ENCODE data around the gene OSER1.
"Not testable (repeated sequence)": the region's sequence is repeated elsewhere in the genome, so short reads cannot be mapped to it uniquely, and the experiment has no call there.

The OSER1 gene

DNA sequence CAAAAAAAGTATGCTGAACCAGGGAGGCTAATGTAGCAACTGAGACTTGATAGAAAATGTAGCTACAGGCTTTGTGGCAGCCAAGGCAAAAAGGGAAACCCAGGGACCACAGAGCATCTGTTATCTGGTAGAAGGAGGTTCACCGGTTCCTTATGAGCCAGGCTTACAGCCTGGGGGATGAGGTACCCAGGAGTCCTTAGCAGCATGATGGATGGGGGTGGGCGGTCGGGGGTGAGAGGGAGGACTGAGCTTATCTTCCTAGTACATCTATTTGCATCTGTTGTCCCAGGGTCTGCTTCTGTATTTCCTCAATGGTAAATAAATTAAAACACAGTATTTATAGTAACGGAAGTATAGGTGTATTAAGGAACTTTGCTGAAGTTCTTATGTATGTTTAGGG lies 35.4 kb upstream of the OSER1 start:
- peaks cover 7% of the 10 kb centered on the region for H3K4me1 ChIP-seq (ENCODE audit: control insufficient read depth, insufficient read depth, low read length, poor library complexity, severe bottlenecking)
- H3K27ac ChIP-seq (ENCODE audit: insufficient read depth, low read length, poor library complexity, severe bottlenecking): no peak overlapping the region
- no peak for DNase-seq
- no peaks in the 10 kb centered on the region for H3K27me3 ChIP-seq (replicated peaks; ENCODE audit: control insufficient read depth, insufficient read depth, low read length, poor library complexity, severe bottlenecking)
- no peak overlapping the region for H3K4me3 ChIP-seq (ENCODE audit: insufficient read depth, low read depth, low read length, poor library complexity, severe bottlenecking)
- H3K36me3 ChIP-seq (ENCODE audit: control insufficient read depth, insufficient read depth, low read length): no peaks in the 10 kb centered on the region
- no peaks in the 10 kb centered on the region for H3K9me3 ChIP-seq (ENCODE audit: control insufficient read depth, low read length)

GRCh38 chr20:44241796-44242195 lies 31.2 kb upstream of the OSER1 start:
- Histone ChIP-seq H3K36me3 (ENCODE audit: control insufficient read depth, insufficient read depth, low read length) (no peaks in the 10 kb centered on the region), H3K27ac (ENCODE audit: insufficient read depth, low read length, poor library complexity, severe bottlenecking) (no peak overlapping the region), H3K4me3 (ENCODE audit: insufficient read depth, low read depth, low read length, poor library complexity, severe bottlenecking) (no peak overlapping the region), H3K4me1 (ENCODE audit: control insufficient read depth, insufficient read depth, low read length, poor library complexity, severe bottlenecking) (no peaks in the 10 kb centered on the region), H3K27me3 (replicated peaks; ENCODE audit: control insufficient read depth, insufficient read depth, low read length, poor library complexity, severe bottlenecking) (no peaks in the 10 kb centered on the region), H3K9me3 (ENCODE audit: control insufficient read depth, low read length) (no peaks in the 10 kb centered on the region)
- DNase-seq: no peak

GRCh38 chr20:44236840-44237239 lies 26.3 kb upstream of the OSER1 start:
- not testable (repeated sequence) for DNase-seq; H3K27me3 ChIP-seq (replicated peaks; ENCODE audit: control insufficient read depth, insufficient read depth, low read length, poor library complexity, severe bottlenecking); H3K9me3 ChIP-seq (ENCODE audit: control insufficient read depth, low read length); H3K4me1 ChIP-seq (ENCODE audit: control insufficient read depth, insufficient read depth, low read length, poor library complexity, severe bottlenecking); H3K36me3 ChIP-seq (ENCODE audit: control insufficient read depth, insufficient read depth, low read length); H3K4me3 ChIP-seq (ENCODE audit: insufficient read depth, low read depth, low read length, poor library complexity, severe bottlenecking); H3K27ac ChIP-seq (ENCODE audit: insufficient read depth, low read length, poor library complexity, severe bottlenecking)

DNA sequence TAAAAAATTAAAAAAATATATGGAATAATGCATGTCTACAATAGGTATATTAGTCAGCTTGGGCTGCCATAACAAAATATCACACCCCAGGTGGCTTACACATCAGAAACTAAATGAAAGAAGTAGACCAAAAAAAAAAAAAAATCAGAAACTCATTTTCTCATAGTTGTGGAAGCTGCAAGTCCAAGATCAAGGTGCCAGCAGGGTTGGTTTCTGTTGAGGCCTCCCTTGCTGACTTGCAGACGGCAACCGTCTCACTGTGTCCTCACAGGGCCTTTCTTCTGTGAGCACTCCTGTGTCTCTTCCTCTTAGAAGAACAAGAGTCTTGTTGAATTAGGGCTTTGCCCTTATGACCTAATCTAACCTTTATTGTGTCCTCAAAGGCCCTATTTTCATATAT lies 25.1 kb upstream of the OSER1 start:
- no peaks in the 10 kb centered on the region for H3K9me3 ChIP-seq (ENCODE audit: control insufficient read depth, low read length)
- no peak overlapping the region for H3K27ac ChIP-seq (ENCODE audit: insufficient read depth, low read length, poor library complexity, severe bottlenecking)
- DNase-seq: no peak
- H3K36me3 ChIP-seq (ENCODE audit: control insufficient read depth, insufficient read depth, low read length): no peaks in the 10 kb centered on the region
- no peaks in the 10 kb centered on the region for H3K27me3 ChIP-seq (replicated peaks; ENCODE audit: control insufficient read depth, insufficient read depth, low read length, poor library complexity, severe bottlenecking)
- no peak overlapping the region for H3K4me3 ChIP-seq (ENCODE audit: insufficient read depth, low read depth, low read length, poor library complexity, severe bottlenecking)
- no peaks in the 10 kb centered on the region for H3K4me1 ChIP-seq (ENCODE audit: control insufficient read depth, insufficient read depth, low read length, poor library complexity, severe bottlenecking)

GRCh38 chr20:44234566-44235317 lies 24.2 kb upstream of the OSER1 start:
- Histone ChIP-seq H3K27me3 (replicated peaks; ENCODE audit: control insufficient read depth, insufficient read depth, low read length, poor library complexity, severe bottlenecking) (no peaks in the 10 kb centered on the region), H3K36me3 (ENCODE audit: control insufficient read depth, insufficient read depth, low read length) (no peaks in the 10 kb centered on the region), H3K4me3 (ENCODE audit: insufficient read depth, low read depth, low read length, poor library complexity, severe bottlenecking) (no peak overlapping the region), H3K4me1 (ENCODE audit: control insufficient read depth, insufficient read depth, low read length, poor library complexity, severe bottlenecking) (no peaks in the 10 kb centered on the region), H3K9me3 (ENCODE audit: control insufficient read depth, low read length) (no peaks in the 10 kb centered on the region), H3K27ac (ENCODE audit: insufficient read depth, low read length, poor library complexity, severe bottlenecking) (no peak overlapping the region)
- no peak for DNase-seq

GRCh38 chr20:44233436-44234016 lies 23.0 kb upstream of the OSER1 start:
- Histone ChIP-seq H3K36me3 (ENCODE audit: control insufficient read depth, insufficient read depth, low read length) (no peaks in the 10 kb centered on the region), H3K9me3 (ENCODE audit: control insufficient read depth, low read length) (no peaks in the 10 kb centered on the region), H3K4me3 (ENCODE audit: insufficient read depth, low read depth, low read length, poor library complexity, severe bottlenecking) (no peak overlapping the region), H3K27ac (ENCODE audit: insufficient read depth, low read length, poor library complexity, severe bottlenecking) (no peak overlapping the region), H3K27me3 (replicated peaks; ENCODE audit: control insufficient read depth, insufficient read depth, low read length, poor library complexity, severe bottlenecking) (no peaks in the 10 kb centered on the region), H3K4me1 (ENCODE audit: control insufficient read depth, insufficient read depth, low read length, poor library complexity, severe bottlenecking) (no peaks in the 10 kb centered on the region)
- DNase-seq: no peak

- not testable (repeated sequence) for H3K9me3 ChIP-seq (ENCODE audit: control insufficient read depth, low read length)
Measured at GRCh38 chr20:44232469-44232856, 21.9 kb upstream of the OSER1 start.

DNA sequence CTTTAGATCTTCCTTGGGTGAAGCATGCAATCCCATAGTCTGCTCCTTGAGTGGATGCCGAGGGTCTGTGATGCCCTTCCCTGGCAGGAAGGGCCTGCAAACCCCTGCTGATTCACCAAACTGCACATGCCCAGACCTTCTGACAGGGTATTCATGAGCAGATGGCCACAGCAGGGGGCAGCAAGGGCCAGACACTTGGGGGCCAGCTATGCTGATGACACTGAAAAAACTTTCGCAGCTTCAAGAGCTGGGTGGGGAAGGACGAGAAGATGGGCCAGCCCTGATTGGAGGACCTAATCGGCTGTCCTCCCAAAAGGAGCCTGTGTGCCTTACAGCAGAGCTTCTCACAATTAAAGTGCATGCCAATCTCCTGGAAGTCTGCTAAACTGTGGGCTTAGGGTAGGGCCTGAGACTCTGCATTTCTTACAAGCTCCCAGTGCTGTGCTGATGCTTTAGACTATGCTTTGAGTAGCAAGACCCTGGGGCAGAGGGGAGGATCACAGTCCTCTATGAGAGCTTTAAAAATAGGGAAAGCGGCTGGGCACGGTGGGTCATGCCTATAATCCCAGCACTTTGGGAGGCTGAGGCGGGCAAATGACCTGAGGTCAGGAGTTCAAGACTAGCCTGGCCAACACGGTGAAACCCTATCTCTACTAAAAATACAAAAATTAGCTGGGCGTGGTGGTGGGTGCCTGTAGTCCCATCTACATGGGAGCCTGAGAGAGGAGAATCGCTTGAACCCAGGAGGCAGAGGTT lies 21.3 kb upstream of the OSER1 start:
- Histone ChIP-seq H3K27me3 (replicated peaks; ENCODE audit: control insufficient read depth, insufficient read depth, low read length, poor library complexity, severe bottlenecking) (no peaks in the 10 kb centered on the region), H3K4me3 (ENCODE audit: insufficient read depth, low read depth, low read length, poor library complexity, severe bottlenecking) (no peak overlapping the region), H3K4me1 (ENCODE audit: control insufficient read depth, insufficient read depth, low read length, poor library complexity, severe bottlenecking) (no peaks in the 10 kb centered on the region), H3K27ac (ENCODE audit: insufficient read depth, low read length, poor library complexity, severe bottlenecking) (no peak overlapping the region), H3K9me3 (ENCODE audit: control insufficient read depth, low read length) (no peaks in the 10 kb centered on the region), H3K36me3 (ENCODE audit: control insufficient read depth, insufficient read depth, low read length) (no peaks in the 10 kb centered on the region)
- DNase-seq: no peak

More at GRCh38 chr20:44232469-44232856, 21.9 kb upstream of the OSER1 start:
- not testable (repeated sequence) for H3K27ac ChIP-seq (ENCODE audit: insufficient read depth, low read length, poor library complexity, severe bottlenecking); H3K27me3 ChIP-seq (replicated peaks; ENCODE audit: control insufficient read depth, insufficient read depth, low read length, poor library complexity, severe bottlenecking); H3K4me1 ChIP-seq (ENCODE audit: control insufficient read depth, insufficient read depth, low read length, poor library complexity, severe bottlenecking); DNase-seq; H3K36me3 ChIP-seq (ENCODE audit: control insufficient read depth, insufficient read depth, low read length); H3K4me3 ChIP-seq (ENCODE audit: insufficient read depth, low read depth, low read length, poor library complexity, severe bottlenecking)

DNA sequence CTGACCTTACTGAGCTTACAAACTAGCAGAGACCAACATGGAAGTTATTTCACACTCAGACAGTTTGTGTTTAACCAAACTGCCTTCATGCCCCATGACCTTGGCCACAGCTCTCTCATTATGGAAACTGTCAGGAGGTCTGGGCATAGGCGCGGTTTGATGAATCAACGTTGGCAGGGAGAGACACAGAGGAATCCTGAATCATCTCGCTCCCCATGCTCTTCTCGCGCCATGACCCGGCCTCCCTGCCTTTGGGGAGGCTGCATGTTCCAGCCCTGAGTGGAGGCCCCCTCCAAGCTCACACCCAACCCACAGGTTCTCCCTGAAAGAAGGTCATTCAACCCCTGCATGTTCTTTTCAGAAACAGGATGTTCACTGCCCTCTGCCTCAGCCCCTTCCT lies 20.6 kb upstream of the OSER1 start:
- no peak for DNase-seq
- Histone ChIP-seq H3K9me3 (ENCODE audit: control insufficient read depth, low read length) (no peaks in the 10 kb centered on the region), H3K27ac (ENCODE audit: insufficient read depth, low read length, poor library complexity, severe bottlenecking) (no peak overlapping the region), H3K4me3 (ENCODE audit: insufficient read depth, low read depth, low read length, poor library complexity, severe bottlenecking) (no peak overlapping the region), H3K36me3 (ENCODE audit: control insufficient read depth, insufficient read depth, low read length) (no peaks in the 10 kb centered on the region), H3K4me1 (ENCODE audit: control insufficient read depth, insufficient read depth, low read length, poor library complexity, severe bottlenecking) (no peaks in the 10 kb centered on the region), H3K27me3 (replicated peaks; ENCODE audit: control insufficient read depth, insufficient read depth, low read length, poor library complexity, severe bottlenecking) (no peaks in the 10 kb centered on the region)

Measured in effector memory CD4-positive, alpha-beta T cell (primary cell).